DOHH2 (cell line): ENCODE results near the gene NPTN.
"Not testable (repeated sequence)": the region's sequence is repeated elsewhere in the genome, so short reads cannot be mapped to it uniquely, and the experiment has no call there.

Experiments
- H3F3A ChIP-seq: fragments of 200-600 bp; sonication (generic), shearing (Covaris generic); 2 replicates; pipeline ENCODE4 v1.6.0; 2016; ENCODE audit warnings: antibody characterized with exemption, mild to moderate bottlenecking; ENCODE audit not compliant: control insufficient read depth, insufficient read depth
- H3K27ac ChIP-seq: fragments of 200-600 bp; sonication (generic); 2 replicates; pipeline ENCODE4 v1.5.1; 2014; ENCODE audit warnings: low read depth, mild to moderate bottlenecking, low read length, moderate library complexity
- H3K27me3 ChIP-seq: fragments of 200-600 bp; sonication (generic); 2 replicates; pipeline ENCODE4 v1.6.1; 2014; ENCODE audit warnings: mild to moderate bottlenecking, low read length, mixed read lengths; ENCODE audit not compliant: control insufficient read depth
- H3K36me3 ChIP-seq: fragments of 200-600 bp; sonication (generic); 2 replicates; pipeline ENCODE4 v1.6.1; 2014; ENCODE audit warnings: mild to moderate bottlenecking, low read length, moderate library complexity, mixed read lengths; ENCODE audit not compliant: control insufficient read depth
- H3K4me1 ChIP-seq: fragments of 200-600 bp; sonication (generic); 2 replicates; pipeline ENCODE4 v1.6.1; 2014; ENCODE audit warnings: mild to moderate bottlenecking, low read length, mixed read lengths; ENCODE audit not compliant: control insufficient read depth
- H3K4me2 ChIP-seq: fragments of 200-600 bp; sonication (generic); 2 replicates; pipeline ENCODE4 v1.6.0; 2014; ENCODE audit warnings: mild to moderate bottlenecking, low read length, moderate library complexity
- H3K4me3 ChIP-seq: fragments of 200-600 bp; sonication (generic); 2 replicates; pipeline ENCODE4 v1.5.1; 2014; ENCODE audit warnings: mild to moderate bottlenecking, low read length, mixed read lengths
- H3K79me2 ChIP-seq: fragments of 200-600 bp; sonication (generic); 2 replicates; pipeline ENCODE4 v1.6.1; 2014; ENCODE audit warnings: mild to moderate bottlenecking, low read length, mixed read lengths; ENCODE audit not compliant: control insufficient read depth
- H3K9me2 ChIP-seq: fragments of 200-600 bp; sonication (generic); replicated peaks from 2 replicates; pipeline ENCODE4 v1.6.1; 2014; ENCODE audit warnings: mild to moderate bottlenecking, low read length, mixed read lengths; ENCODE audit not compliant: control insufficient read depth
- H3K9me3 ChIP-seq: fragments of 200-600 bp; sonication (generic); 2 replicates; pipeline ENCODE4 v1.6.1; 2014; ENCODE audit warnings: antibody characterized with exemption, low read length, mixed read lengths; ENCODE audit not compliant: control insufficient read depth, insufficient read depth
- H4K20me1 ChIP-seq: fragments of 200-600 bp; sonication (generic); 2 replicates; pipeline ENCODE4 v1.6.0; 2014; ENCODE audit warnings: low read depth, mild to moderate bottlenecking, antibody characterized with exemption, low read length, moderate library complexity; ENCODE audit not compliant: control insufficient read depth, insufficient read depth
- CTCF ChIP-seq: fragments of 200-600 bp; sonication (generic); IDR thresholded peaks from one replicate; pipeline ENCODE4 v1.5.1; 2014; ENCODE audit warnings: antibody characterized with exemption, mild to moderate bottlenecking, low read depth, low read length; ENCODE audit not compliant: poor library complexity, severe bottlenecking
- EZH2phosphoT487 ChIP-seq: fragments of 200-600 bp; sonication (generic); IDR thresholded peaks from 2 replicates; pipeline ENCODE4 v1.6.1; 2017; ENCODE audit warnings: borderline replicate concordance, mild to moderate bottlenecking, antibody characterized with exemption, low read length, moderate library complexity, mixed read lengths

The NPTN gene

GRCh38 chr15:73558529-73558928, 74.7 kb downstream of the NPTN start:
- Histone ChIP-seq H3K27ac (no peak overlapping the region), H3K27me3 (no peaks in the 10 kb centered on the region), H3K36me3 (peaks cover 43% of the 10 kb centered on the region), H4K20me1 (no peaks in the 10 kb centered on the region), H3K4me3 (no peak overlapping the region), H3K9me2 (no peaks in the 10 kb centered on the region), H3K79me2 (no peaks in the 10 kb centered on the region), H3K9me3 (no peaks in the 10 kb centered on the region), H3F3A (no peaks in the 10 kb centered on the region), H3K4me1 (peaks cover 3% of the 10 kb centered on the region; the same call in 1 of the 2 replicates), H3K4me2 (no peak overlapping the region)
- TF ChIP-seq EZH2phosphoT487 (no peak), CTCF (no peak)

- Histone ChIP-seq H3K79me2 (no peaks in the 10 kb centered on the region), H3K4me1 (no peaks in the 10 kb centered on the region), H3K9me2 (no peaks in the 10 kb centered on the region), H4K20me1 (no peaks in the 10 kb centered on the region), H3K9me3 (no peaks in the 10 kb centered on the region), H3F3A (no peaks in the 10 kb centered on the region), H3K4me3 (no peak overlapping the region), H3K27ac (no peak overlapping the region), H3K36me3 (peaks cover 21% of the 10 kb centered on the region), H3K27me3 (no peaks in the 10 kb centered on the region), H3K4me2 (no peak overlapping the region)
- TF ChIP-seq EZH2phosphoT487 (no peak), CTCF (no peak)
Observed at GRCh38 chr15:73555080-73555479, 78.1 kb downstream of the NPTN start.

GRCh38 chr15:73550190-73550589, 83.0 kb downstream of the NPTN start:
- Histone ChIP-seq H3K27me3 (0 out of 2 replicates have a peak, but pooled peaks cover 1% of the 10 kb centered on the region), H3K4me3 (no peak overlapping the region)

GRCh38 chr15:73548925-73549324, 84.3 kb downstream of the NPTN start:
- not testable (repeated sequence) for H3K4me2 ChIP-seq, H3K4me3 ChIP-seq, H3K9me3 ChIP-seq, H3K4me1 ChIP-seq, H4K20me1 ChIP-seq, H3K36me3 ChIP-seq, H3F3A ChIP-seq, H3K9me2 ChIP-seq, H3K27ac ChIP-seq, H3K79me2 ChIP-seq, H3K27me3 ChIP-seq

More at GRCh38 chr15:73550190-73550589, 83.0 kb downstream of the NPTN start:
- no peaks in the 10 kb centered on the region for H4K20me1 ChIP-seq
- TF ChIP-seq EZH2phosphoT487 (no peak), CTCF (no peak)
- no peaks in the 10 kb centered on the region for H3F3A ChIP-seq
- H3K9me3 ChIP-seq, result no peaks in the 10 kb centered on the region
- no peaks in the 10 kb centered on the region for H3K4me1 ChIP-seq
- H3K9me2 ChIP-seq, result no peaks in the 10 kb centered on the region
- H3K36me3 ChIP-seq, result no peaks in the 10 kb centered on the region
- no peak overlapping the region for H3K4me2 ChIP-seq
- no peaks in the 10 kb centered on the region for H3K79me2 ChIP-seq
- H3K27ac ChIP-seq, result no peak overlapping the region
